H9 (cell line): ENCODE results near the gene FAM221B. TPM values are rescaled to one million over a fixed set of nuclear protein-coding genes. Genes with fewer than 3 reads are reported as not detected.

Experiments used
- DNase-seq: peaks from one replicate; pipeline ENCODE4 v3.0.0-alpha.2; 2017
- H2AFZ ChIP-seq: one replicate; pipeline ENCODE4 v1.6.1; 2013; ENCODE audit warnings: mild to moderate bottlenecking, low read length, control low read depth, moderate library complexity
- H2AK5ac ChIP-seq: 2 replicates; pipeline ENCODE4 v1.6.1; 2013; ENCODE audit warnings: low read length, control low read depth, mixed read lengths; ENCODE audit not compliant: insufficient read length
- H2BK120ac ChIP-seq: one replicate; pipeline ENCODE4 v1.6.1; 2013; ENCODE audit warnings: low read depth, mild to moderate bottlenecking, low read length, control low read depth, inconsistent platforms; ENCODE audit not compliant: poor library complexity, severe bottlenecking
- H2BK12ac ChIP-seq: 2 replicates; pipeline ENCODE4 v1.6.1; 2013; ENCODE audit warnings: low read length, control low read depth, mixed read lengths, low read depth; ENCODE audit not compliant: insufficient read length
- H2BK15ac ChIP-seq: 2 replicates; pipeline ENCODE4 v1.6.1; 2013; ENCODE audit warnings: low read depth, low read length, control low read depth
- H2BK20ac ChIP-seq: one replicate; pipeline ENCODE4 v1.6.1; 2013; ENCODE audit warnings: low read depth, mild to moderate bottlenecking, low read length, control low read depth, inconsistent platforms; ENCODE audit not compliant: poor library complexity, severe bottlenecking
- H2BK5ac ChIP-seq: 2 replicates; pipeline ENCODE4 v1.6.1; 2013; ENCODE audit warnings: low read length, control low read depth, mixed read lengths; ENCODE audit not compliant: insufficient read length
- H3K14ac ChIP-seq: 2 replicates; pipeline ENCODE4 v1.6.1; 2013; ENCODE audit warnings: low read length, control low read depth; ENCODE audit not compliant: insufficient read depth
- H3K18ac ChIP-seq: 2 replicates; pipeline ENCODE4 v1.6.1; 2013; ENCODE audit warnings: low read depth, mild to moderate bottlenecking, mixed read lengths, low read length, control low read depth; ENCODE audit not compliant: insufficient read length
- H3K23ac ChIP-seq: 2 replicates; pipeline ENCODE4 v1.6.1; 2013; ENCODE audit warnings: low read length, control low read depth, mixed read lengths, low read depth; ENCODE audit not compliant: insufficient read length
- H3K23me2 ChIP-seq: 2 replicates; pipeline ENCODE4 v1.6.1; 2013; ENCODE audit warnings: low read depth, mild to moderate bottlenecking, mixed read lengths, low read length, control low read depth; ENCODE audit not compliant: insufficient read length, poor library complexity, severe bottlenecking
- H3K27ac ChIP-seq: 2 replicates; pipeline ENCODE4 v1.5.1; 2013; ENCODE audit warnings: low read length, control low read depth, mixed read lengths, low read depth; ENCODE audit not compliant: insufficient read length
- H3K27me3 ChIP-seq: 2 replicates; pipeline ENCODE4 v1.6.1; 2013; ENCODE audit warnings: low read length, control low read depth, inconsistent platforms; ENCODE audit not compliant: insufficient read depth
- H3K4ac ChIP-seq: 2 replicates; pipeline ENCODE4 v1.6.1; 2013; ENCODE audit warnings: low read depth, mild to moderate bottlenecking, control low read depth, inconsistent platforms, low read length, moderate library complexity
- H3K4me1 ChIP-seq: 2 replicates; pipeline ENCODE4 v1.6.1; 2013; ENCODE audit warnings: low read length, control low read depth, inconsistent platforms; ENCODE audit not compliant: insufficient read depth
- H3K4me2 ChIP-seq: 2 replicates; pipeline ENCODE4 v1.6.1; 2013; ENCODE audit warnings: low read length, control low read depth, mixed read lengths; ENCODE audit not compliant: insufficient read length, insufficient read depth
- H3K56ac ChIP-seq: 2 replicates; pipeline ENCODE4 v1.6.1; 2013; ENCODE audit warnings: low read depth, mild to moderate bottlenecking, mixed read lengths, low read length, control low read depth; ENCODE audit not compliant: insufficient read length
- H3K79me1 ChIP-seq: 2 replicates; pipeline ENCODE4 v1.6.1; 2013; ENCODE audit warnings: low read depth, mild to moderate bottlenecking, moderate library complexity, low read length, control low read depth, inconsistent platforms; ENCODE audit not compliant: insufficient read depth, poor library complexity, severe bottlenecking
- H3K79me2 ChIP-seq: 2 replicates; pipeline ENCODE4 v1.6.1; 2013; ENCODE audit warnings: low read length, control low read depth, inconsistent platforms; ENCODE audit not compliant: insufficient read depth
- H3K9ac ChIP-seq: 2 replicates; pipeline ENCODE4 v1.6.1; 2013; ENCODE audit warnings: low read length, control low read depth, mixed read lengths; ENCODE audit not compliant: insufficient read length; ENCODE audit errors: extremely low read depth
- H3K9me3 ChIP-seq: one replicate; pipeline ENCODE4 v1.6.1; 2013; ENCODE audit warnings: low read depth, low read length, inconsistent platforms; ENCODE audit not compliant: control insufficient read depth
- H3T11ph ChIP-seq: one replicate; pipeline ENCODE4 v1.6.1; 2013; ENCODE audit warnings: mild to moderate bottlenecking, low read length, control low read depth, inconsistent platforms
- H4K20me1 ChIP-seq: one replicate; pipeline ENCODE4 v1.6.1; 2013; ENCODE audit not compliant: control insufficient read depth, insufficient read length, insufficient read depth
- H4K5ac ChIP-seq: 2 replicates; pipeline ENCODE4 v1.6.1; 2013; ENCODE audit warnings: low read depth, mild to moderate bottlenecking, mixed read lengths, low read length, control low read depth; ENCODE audit not compliant: insufficient read length
- H4K8ac ChIP-seq: replicated peaks from 2 replicates; pipeline ENCODE4 v1.6.1; 2013; ENCODE audit warnings: low read length, control low read depth, mixed read lengths, low read depth; ENCODE audit not compliant: insufficient read length
- H4K91ac ChIP-seq: 2 replicates; pipeline ENCODE4 v1.6.1; 2013; ENCODE audit warnings: low read depth, mild to moderate bottlenecking, moderate library complexity, mixed read lengths, low read length, control low read depth; ENCODE audit not compliant: insufficient read length
- H3K27ac Mint-ChIP-seq, 3 experiments: 2 replicates in 2 of 3; 3 replicates in 1 of 3; pipeline ENCODE4 v1.8.0; 2020 to 2021; ENCODE audit warnings: mixed read lengths in 3 of 3, mild to moderate bottlenecking in 1 of 3, moderate library complexity in 1 of 3
- H3K27me3 Mint-ChIP-seq: 2 replicates; pipeline ENCODE4 v1.8.0; 2021; ENCODE audit warnings: low read depth, mild to moderate bottlenecking, moderate library complexity, mixed read lengths
- H3K36me3 Mint-ChIP-seq, 3 experiments: 2 replicates in 2 of 3; 3 replicates in 1 of 3; pipeline ENCODE4 v1.8.0; 2020 to 2021; ENCODE audit warnings: low read depth in 3 of 3, mixed read lengths in 3 of 3; ENCODE audit not compliant: insufficient read depth in 1 of 3
- H3K4me1 Mint-ChIP-seq, 2 experiments: 2 replicates each; pipeline ENCODE4 v1.8.0; 2020; ENCODE audit warnings: mixed read lengths in 2 of 2
- H3K4me3 Mint-ChIP-seq, 2 experiments: 2 replicates in 1 of 2; 3 replicates in 1 of 2; pipeline ENCODE4 v1.8.0; 2020 to 2021; ENCODE audit warnings: mild to moderate bottlenecking in 2 of 2, mixed read lengths in 2 of 2, moderate library complexity in 1 of 2
- H3K9me3 Mint-ChIP-seq, 2 experiments: 2 replicates in 1 of 2; 3 replicates in 1 of 2; pipeline ENCODE4 v1.8.0; 2020; ENCODE audit warnings: mild to moderate bottlenecking in 2 of 2, mixed read lengths in 2 of 2, moderate library complexity in 1 of 2
- CTCF ChIP-seq: fragments of 200-600 bp; sonication (generic); conservative IDR thresholded peaks from 3 replicates; pipeline ENCODE4 v1.8.0; 2021; ENCODE audit warnings: antibody characterized with exemption, mild to moderate bottlenecking
- WGBS: extraction: QIAGEN DNeasy Blood & Tissue Kit; methylation state at CpG from one replicate; pipeline ENCODE4 v1.1.7; 2013; ENCODE audit warnings: missing lambda C conversion rate, low lambda C conversion rate, mixed read lengths; ENCODE audit not compliant: insufficient read length; ENCODE audit errors: extremely low coverage; 5-methylcytosine and 5-hydroxymethylcytosine counted together
- total RNA-seq: library from RNA; stranded (reverse); gene quantifications from 2 replicates; pipeline ENCODE4 v1.2.1, GENCODE V29; 2021

FAM221B gene
- total RNA-seq, 1 experiment from 2014 or later, result not detected

GRCh38 chr9:35856882-35857281 is 28.4 kb upstream of the FAM221B start:
- Histone ChIP-seq H3K14ac (no peak overlapping the region), H2BK120ac (no peak overlapping the region), H3K18ac (no peak overlapping the region), H3K4me2 (no peak overlapping the region), H3K23me2 (no peaks in the 10 kb centered on the region), H3T11ph (no peak overlapping the region), H4K5ac (no peak overlapping the region), H2AK5ac (no peak overlapping the region), H3K79me2 (no peaks in the 10 kb centered on the region), H3K9ac (no peak overlapping the region), H2BK5ac (no peak overlapping the region), H2BK15ac (no peak overlapping the region), H2AFZ (no peak overlapping the region), H3K4me1 (no peaks in the 10 kb centered on the region), H2BK20ac (no peak overlapping the region), H3K9me3 (no peaks in the 10 kb centered on the region), H2BK12ac (no peak overlapping the region), H4K20me1 (no peaks in the 10 kb centered on the region), H3K27ac (no peak overlapping the region), H3K23ac (no peak overlapping the region), H4K91ac (no peak overlapping the region), H3K4ac (no peak overlapping the region), H3K79me1 (no peaks in the 10 kb centered on the region), H3K27me3 (no peaks in the 10 kb centered on the region), H4K8ac (no peak overlapping the region), H3K56ac (no peak overlapping the region)
- no peak overlapping the region for H3K27ac Mint-ChIP-seq
- no peaks in the 10 kb centered on the region for H3K9me3 Mint-ChIP-seq
- WGBS, result no CpG with 5 or more reads among the region's 5 CpGs
- DNase-seq, result peak; percentile 10
- peaks cover 6% of the 10 kb centered on the region in 2 experiments for H3K4me1 Mint-ChIP-seq
- no peak overlapping the region for H3K4me3 Mint-ChIP-seq
- no peaks in the 10 kb centered on the region for H3K36me3 Mint-ChIP-seq
- no peak for TF ChIP-seq CTCF
- peaks cover 33% of the 10 kb centered on the region for H3K27me3 Mint-ChIP-seq
